ENCODE measurements around the gene TMEM72.

The TMEM72 gene

GRCh38 chr10:44908936-44909630 lies 2.1 kb upstream of the TMEM72 start:
- Histone ChIP-seq H3K4me3 (ENCODE audit: low read length) (no peak overlapping the region), H3K27me3 (ENCODE audit: control insufficient read depth, insufficient read depth, low read length) (no peaks in the 10 kb centered on the region), H3K9me3 (ENCODE audit: control insufficient read depth, low read depth, low read length) (no peaks in the 10 kb centered on the region), H3K9ac (ENCODE audit: low read length) (no peak overlapping the region), H3K27ac (ENCODE audit: low read length) (no peak overlapping the region), H3K4me1 (ENCODE audit: control insufficient read depth, low read depth, low read length) (peaks cover 13% of the 10 kb centered on the region), H3K36me3 (ENCODE audit: control insufficient read depth, low read depth, low read length) (no peaks in the 10 kb centered on the region)

- Histone ChIP-seq H3K27ac (ENCODE audit: low read length) (no peak overlapping the region), H3K4me3 (ENCODE audit: low read length) (no peak overlapping the region), H3K4me1 (ENCODE audit: control insufficient read depth, low read depth, low read length) (peaks cover 13% of the 10 kb centered on the region), H3K9me3 (ENCODE audit: control insufficient read depth, low read depth, low read length) (no peaks in the 10 kb centered on the region), H3K36me3 (ENCODE audit: control insufficient read depth, low read depth, low read length) (no peaks in the 10 kb centered on the region), H3K27me3 (ENCODE audit: control insufficient read depth, insufficient read depth, low read length) (no peaks in the 10 kb centered on the region), H3K9ac (ENCODE audit: low read length) (no peak overlapping the region)
These were observed 1.2 kb upstream of the TMEM72 start for GRCh38 chr10:44909910-44910309.

DNA sequence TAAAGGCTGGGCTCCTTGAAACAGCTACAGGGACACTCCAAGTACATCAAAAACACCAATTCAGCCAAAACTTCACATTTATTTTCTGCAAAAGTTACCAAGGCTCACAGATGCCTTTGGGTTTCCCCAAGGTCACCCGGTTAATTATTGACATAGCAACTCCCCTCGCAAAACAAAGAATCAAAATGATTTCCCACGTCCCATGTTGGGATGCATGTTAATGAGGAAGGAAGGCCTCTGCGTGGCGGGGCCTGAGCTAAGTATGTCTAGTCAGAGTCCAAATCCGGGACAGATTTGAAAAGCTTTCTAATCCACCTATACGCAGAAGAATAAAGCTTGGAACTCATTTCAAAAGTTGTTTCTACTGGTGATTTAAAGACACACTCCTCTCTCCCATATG lies 535 bp upstream of the TMEM72 start:
- no peak overlapping the region for H3K9ac ChIP-seq (ENCODE audit: low read length)
- no peak overlapping the region for H3K4me3 ChIP-seq (ENCODE audit: low read length)
- H3K4me1 ChIP-seq (ENCODE audit: control insufficient read depth, low read depth, low read length): peaks cover 13% of the 10 kb centered on the region
- H3K27me3 ChIP-seq (ENCODE audit: control insufficient read depth, insufficient read depth, low read length): no peaks in the 10 kb centered on the region
- H3K27ac ChIP-seq (ENCODE audit: low read length): no peak overlapping the region
- H3K36me3 ChIP-seq (ENCODE audit: control insufficient read depth, low read depth, low read length): no peaks in the 10 kb centered on the region
- H3K9me3 ChIP-seq (ENCODE audit: control insufficient read depth, low read depth, low read length): no peaks in the 10 kb centered on the region

- no peak overlapping the region for H3K4me3 ChIP-seq (ENCODE audit: low read length)
- H3K9me3 ChIP-seq (ENCODE audit: control insufficient read depth, low read depth, low read length): no peaks in the 10 kb centered on the region
- no peak overlapping the region for H3K27ac ChIP-seq (ENCODE audit: low read length)
- no peak overlapping the region for H3K9ac ChIP-seq (ENCODE audit: low read length)
- peaks cover 13% of the 10 kb centered on the region for H3K4me1 ChIP-seq (ENCODE audit: control insufficient read depth, low read depth, low read length)
- no peaks in the 10 kb centered on the region for H3K27me3 ChIP-seq (ENCODE audit: control insufficient read depth, insufficient read depth, low read length)
- H3K36me3 ChIP-seq (ENCODE audit: control insufficient read depth, low read depth, low read length): no peaks in the 10 kb centered on the region
These were observed 814 bp downstream of the TMEM72 start for GRCh38 chr10:44911951-44912350.

GRCh38 chr10:44913350-44914081 lies 2.4 kb downstream of the TMEM72 start:
- Histone ChIP-seq H3K9ac (ENCODE audit: low read length) (no peak overlapping the region), H3K27ac (ENCODE audit: low read length) (no peak overlapping the region), H3K9me3 (ENCODE audit: control insufficient read depth, low read depth, low read length) (no peaks in the 10 kb centered on the region), H3K4me3 (ENCODE audit: low read length) (no peak overlapping the region), H3K36me3 (ENCODE audit: control insufficient read depth, low read depth, low read length) (no peaks in the 10 kb centered on the region), H3K27me3 (ENCODE audit: control insufficient read depth, insufficient read depth, low read length) (no peaks in the 10 kb centered on the region), H3K4me1 (ENCODE audit: control insufficient read depth, low read depth, low read length) (peaks cover 5% of the 10 kb centered on the region)

- Histone ChIP-seq H3K9me3 (ENCODE audit: control insufficient read depth, low read depth, low read length) (no peaks in the 10 kb centered on the region), H3K4me1 (ENCODE audit: control insufficient read depth, low read depth, low read length) (peaks cover 5% of the 10 kb centered on the region), H3K27ac (ENCODE audit: low read length) (no peak overlapping the region), H3K36me3 (ENCODE audit: control insufficient read depth, low read depth, low read length) (no peaks in the 10 kb centered on the region), H3K4me3 (ENCODE audit: low read length) (no peak overlapping the region), H3K9ac (ENCODE audit: low read length) (no peak overlapping the region), H3K27me3 (ENCODE audit: control insufficient read depth, insufficient read depth, low read length) (no peaks in the 10 kb centered on the region)
These were observed 3.8 kb downstream of the TMEM72 start for GRCh38 chr10:44914891-44915290.

DNA sequence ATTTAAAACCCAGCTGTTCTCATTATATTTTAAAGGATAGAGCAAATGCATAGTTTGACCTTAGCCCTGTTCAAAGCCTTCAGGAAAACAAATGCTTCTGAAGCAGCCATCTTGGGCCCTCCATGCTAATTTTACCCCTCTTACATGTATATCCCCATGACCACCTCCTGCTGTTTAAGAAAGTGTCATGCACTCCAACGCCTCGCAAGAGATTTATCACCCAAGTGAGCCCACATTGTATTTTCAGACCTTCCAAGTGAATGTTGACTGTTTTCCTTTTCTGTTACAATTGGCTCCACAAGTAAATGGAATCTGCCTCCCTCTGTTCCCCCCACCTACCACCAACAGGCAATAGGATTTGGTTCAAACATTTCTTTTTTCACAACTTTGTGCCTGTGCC lies 5.3 kb downstream of the TMEM72 start:
- H3K4me3 ChIP-seq (ENCODE audit: low read length): no peak overlapping the region
- no peak overlapping the region for H3K9ac ChIP-seq (ENCODE audit: low read length)
- H3K9me3 ChIP-seq (ENCODE audit: control insufficient read depth, low read depth, low read length): no peaks in the 10 kb centered on the region
- H3K27ac ChIP-seq (ENCODE audit: low read length): no peak overlapping the region
- H3K27me3 ChIP-seq (ENCODE audit: control insufficient read depth, insufficient read depth, low read length): no peaks in the 10 kb centered on the region
- no peaks in the 10 kb centered on the region for H3K36me3 ChIP-seq (ENCODE audit: control insufficient read depth, low read depth, low read length)
- H3K4me1 ChIP-seq (ENCODE audit: control insufficient read depth, low read depth, low read length): no peaks in the 10 kb centered on the region

GRCh38 chr10:44917848-44918247 lies 6.7 kb downstream of the TMEM72 start:
- Histone ChIP-seq H3K36me3 (ENCODE audit: control insufficient read depth, low read depth, low read length) (no peaks in the 10 kb centered on the region), H3K9me3 (ENCODE audit: control insufficient read depth, low read depth, low read length) (no peaks in the 10 kb centered on the region), H3K27ac (ENCODE audit: low read length) (no peak overlapping the region), H3K4me3 (ENCODE audit: low read length) (no peak overlapping the region), H3K4me1 (ENCODE audit: control insufficient read depth, low read depth, low read length) (no peaks in the 10 kb centered on the region), H3K9ac (ENCODE audit: low read length) (no peak overlapping the region), H3K27me3 (ENCODE audit: control insufficient read depth, insufficient read depth, low read length) (no peaks in the 10 kb centered on the region)

DNA sequence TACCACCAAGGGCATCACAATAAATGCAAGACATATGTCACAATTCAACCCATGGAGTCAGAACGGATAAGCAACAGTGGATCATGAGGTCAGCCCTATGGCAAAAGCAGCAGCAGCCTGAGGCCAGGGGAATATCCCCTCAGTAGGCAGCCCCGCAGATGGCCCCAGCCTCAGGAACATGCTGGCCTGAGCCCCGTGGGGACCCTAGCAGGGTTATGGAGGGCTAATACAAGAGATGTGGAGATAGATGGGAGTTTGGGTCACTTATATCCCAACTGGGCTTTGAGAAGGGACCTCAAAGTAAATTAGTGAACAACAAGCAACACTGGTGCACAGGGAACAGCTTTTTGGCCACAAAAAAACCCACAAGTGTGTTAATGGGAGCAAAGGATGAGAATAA lies 9.1 kb downstream of the TMEM72 start:
- no peak overlapping the region for H3K9ac ChIP-seq (ENCODE audit: low read length)
- no peak overlapping the region for H3K4me3 ChIP-seq (ENCODE audit: low read length)
- no peaks in the 10 kb centered on the region for H3K9me3 ChIP-seq (ENCODE audit: control insufficient read depth, low read depth, low read length)
- H3K36me3 ChIP-seq (ENCODE audit: control insufficient read depth, low read depth, low read length): no peaks in the 10 kb centered on the region
- no peaks in the 10 kb centered on the region for H3K27me3 ChIP-seq (ENCODE audit: control insufficient read depth, insufficient read depth, low read length)
- no peak overlapping the region for H3K27ac ChIP-seq (ENCODE audit: low read length)
- H3K4me1 ChIP-seq (ENCODE audit: control insufficient read depth, low read depth, low read length): peaks cover 5% of the 10 kb centered on the region

GRCh38 chr10:44921061-44921460 lies 9.9 kb downstream of the TMEM72 start:
- Histone ChIP-seq H3K36me3 (ENCODE audit: control insufficient read depth, low read depth, low read length) (no peaks in the 10 kb centered on the region), H3K9me3 (ENCODE audit: control insufficient read depth, low read depth, low read length) (no peaks in the 10 kb centered on the region), H3K27me3 (ENCODE audit: control insufficient read depth, insufficient read depth, low read length) (no peaks in the 10 kb centered on the region), H3K27ac (ENCODE audit: low read length) (no peak overlapping the region), H3K4me3 (ENCODE audit: low read length) (no peak overlapping the region), H3K9ac (ENCODE audit: low read length) (no peak overlapping the region), H3K4me1 (ENCODE audit: control insufficient read depth, low read depth, low read length) (peaks cover 5% of the 10 kb centered on the region)

GRCh38 chr10:44921506-44921905 lies 10.4 kb downstream of the TMEM72 start:
- Histone ChIP-seq H3K4me1 (ENCODE audit: control insufficient read depth, low read depth, low read length) (peaks cover 5% of the 10 kb centered on the region), H3K27ac (ENCODE audit: low read length) (no peak overlapping the region), H3K9me3 (ENCODE audit: control insufficient read depth, low read depth, low read length) (no peaks in the 10 kb centered on the region), H3K9ac (ENCODE audit: low read length) (no peak overlapping the region), H3K4me3 (ENCODE audit: low read length) (no peak overlapping the region), H3K27me3 (ENCODE audit: control insufficient read depth, insufficient read depth, low read length) (no peaks in the 10 kb centered on the region), H3K36me3 (ENCODE audit: control insufficient read depth, low read depth, low read length) (no peaks in the 10 kb centered on the region)

GRCh38 chr10:44922021-44922420 lies 10.9 kb downstream of the TMEM72 start:
- Histone ChIP-seq H3K27me3 (ENCODE audit: control insufficient read depth, insufficient read depth, low read length) (no peaks in the 10 kb centered on the region), H3K9me3 (ENCODE audit: control insufficient read depth, low read depth, low read length) (no peaks in the 10 kb centered on the region), H3K9ac (ENCODE audit: low read length) (no peak overlapping the region), H3K4me1 (ENCODE audit: control insufficient read depth, low read depth, low read length) (peaks cover 5% of the 10 kb centered on the region), H3K4me3 (ENCODE audit: low read length) (no peak overlapping the region), H3K36me3 (ENCODE audit: control insufficient read depth, low read depth, low read length) (no peaks in the 10 kb centered on the region), H3K27ac (ENCODE audit: low read length) (no peak overlapping the region)

All from iPS-18a (cell line).